Umbilical cord (tissue), 2 donors: ENCODE data around the gene IFI27L2. TPM values are rescaled to one million over a fixed set of nuclear protein-coding genes. Genes with fewer than 3 reads are reported as not detected.

ENCODE experiments used
- DNase-seq: peaks from one replicate; pipeline ENCODE4 v3.0.0-alpha.2; 2015; ENCODE audit warnings: low spot score
- total RNA-seq: library from RNA; depleted of rRNA; stranded (reverse); fragments of >200 nt; gene quantifications from one replicate; pipeline ENCODE4 v1.2.3, GENCODE V29; 2014; ENCODE audit warnings: low replicate concordance; ENCODE audit not compliant: insufficient read depth

Gene IFI27L2
- total RNA-seq, 1 donor from 2014 or later = 68.9 TPM

GRCh38 chr14:94123296-94123695 is 6.1 kb downstream of the IFI27L2 start:
- no peak for DNase-seq

GRCh38 chr14:94122438-94122837 is 7.0 kb downstream of the IFI27L2 start:
- DNase-seq = no peak

- DNase-seq = no peak
Observed at GRCh38 chr14:94121485-94121884, 7.9 kb downstream of the IFI27L2 start.

- no peak for DNase-seq
Observed at GRCh38 chr14:94120667-94121340, 8.6 kb downstream of the IFI27L2 start.

GRCh38 chr14:94119071-94119470 is 10.3 kb downstream of the IFI27L2 start:
- DNase-seq = no peak

- DNase-seq = no peak
Observed at GRCh38 chr14:94117856-94118255, 11.5 kb downstream of the IFI27L2 start.

- no peak for DNase-seq
Observed at GRCh38 chr14:94116701-94117100, 12.7 kb downstream of the IFI27L2 start.

- no peak for DNase-seq
Observed at GRCh38 chr14:94115631-94116030, 13.8 kb downstream of the IFI27L2 start.

GRCh38 chr14:94115058-94115591 is 14.3 kb downstream of the IFI27L2 start:
- peak; percentile 54 for DNase-seq

- DNase-seq = no peak
Observed at GRCh38 chr14:94114589-94115057, 14.8 kb downstream of the IFI27L2 start.

- no peak for DNase-seq
Observed at GRCh38 chr14:94113908-94114588, 15.4 kb downstream of the IFI27L2 start.

- DNase-seq = no peak
Observed at GRCh38 chr14:94113490-94113889, 15.9 kb downstream of the IFI27L2 start.

GRCh38 chr14:94113073-94113472 is 16.3 kb downstream of the IFI27L2 start:
- no peak for DNase-seq

GRCh38 chr14:94112513-94113063 is 16.8 kb downstream of the IFI27L2 start:
- DNase-seq = no peak

GRCh38 chr14:94111276-94112095 is 17.9 kb downstream of the IFI27L2 start:
- no peak for DNase-seq

- DNase-seq = peak; percentile 60
Observed at GRCh38 chr14:94110552-94111181, 18.7 kb downstream of the IFI27L2 start, which contains the start of gene IFI27. TSS of gene IFI27 (plus strand) at chr14:94110736.

GRCh38 chr14:94109915-94110250 is 19.5 kb downstream of the IFI27L2 start:
- DNase-seq = no peak

GRCh38 chr14:94104731-94105130 is 24.7 kb downstream of the IFI27L2 start:
- no peak for DNase-seq

GRCh38 chr14:94103554-94104150 is 25.8 kb downstream of the IFI27L2 start:
- no peak for DNase-seq

- DNase-seq = no peak
Observed at GRCh38 chr14:94102768-94103482, 26.5 kb downstream of the IFI27L2 start.
